Muscle layer of colon (tissue), 2 donors: ENCODE measurements around the gene CELSR2.

Experiments used
- H3K27ac ChIP-seq: one replicate; pipeline ENCODE4 v1.7.0; 2013; ENCODE audit warnings: low read depth, mild to moderate bottlenecking, low read length, moderate library complexity
- H3K27me3 ChIP-seq, 2 donors: one replicate each; pipeline ENCODE4 v1.7.0; 2013; ENCODE audit warnings: low read length in 2 of 2, mild to moderate bottlenecking in 2 of 2; ENCODE audit not compliant: insufficient read depth in 2 of 2, control insufficient read depth in 1 of 2
- H3K36me3 ChIP-seq: one replicate; pipeline ENCODE4 v1.7.0; 2013; ENCODE audit warnings: mild to moderate bottlenecking, low read length; ENCODE audit not compliant: insufficient read depth
- H3K4me1 ChIP-seq: one replicate; pipeline ENCODE4 v1.7.0; 2013; ENCODE audit warnings: mild to moderate bottlenecking, low read length; ENCODE audit not compliant: insufficient read depth
- H3K4me3 ChIP-seq, 2 donors: one replicate each; pipeline ENCODE4 v1.7.0; 2013; ENCODE audit warnings: low read length in 2 of 2, low read depth in 1 of 2, mild to moderate bottlenecking in 1 of 2, moderate library complexity in 1 of 2
- H3K9ac ChIP-seq: one replicate; pipeline ENCODE4 v1.7.0; 2013; ENCODE audit warnings: low read length
- H3K9me3 ChIP-seq: one replicate; pipeline ENCODE4 v1.7.0; 2013; ENCODE audit warnings: mild to moderate bottlenecking, low read length
- donor health status: abdominal sarcoma.
- donor health status: Adenocarcinoma of cecum.

CELSR2 gene

GRCh38 chr1:109248797-109249629 lies at the start of gene CELSR2:
Gene CELSR2 (plus strand): TSS chr1:109249539. CDS start chr1:109250080, 541 bp downstream.
- Histone ChIP-seq H3K36me3 (no peaks in the 10 kb centered on the region), H3K9me3 (no peaks in the 10 kb centered on the region), H3K27me3 (no peaks in the 10 kb centered on the region), H3K27ac (no peak within 1 kb of the TSS), H3K4me1 (peaks cover 17% of the 10 kb centered on the region), H3K9ac (no peak within 1 kb of the TSS), H3K4me3 (peak within 1 kb of the TSS; percentile 33 to 38)

DNA sequence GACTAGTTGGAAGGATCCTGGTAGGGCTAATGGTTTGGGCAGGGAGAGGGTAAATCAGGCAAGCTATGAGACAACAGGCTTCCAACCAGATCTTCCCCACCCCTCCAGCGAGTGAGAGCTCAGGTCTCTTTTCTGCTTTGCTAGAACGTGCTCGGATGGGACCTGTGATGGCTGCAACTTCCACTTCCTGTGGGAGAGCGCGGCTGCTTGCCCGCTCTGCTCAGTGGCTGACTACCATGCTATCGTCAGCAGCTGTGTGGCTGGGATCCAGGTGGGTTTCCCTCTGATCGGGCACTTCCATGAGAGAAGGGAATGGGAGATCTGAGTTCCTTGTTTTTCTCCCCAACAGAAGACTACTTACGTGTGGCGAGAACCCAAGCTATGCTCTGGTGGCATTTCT lies 49.6 kb upstream of the CELSR2 start:
- Histone ChIP-seq H3K27me3 (no peaks in the 10 kb centered on the region), H3K36me3 (no peaks in the 10 kb centered on the region), H3K4me3 (no peak overlapping the region), H3K9me3 (no peaks in the 10 kb centered on the region), H3K4me1 (peaks cover 7% of the 10 kb centered on the region), H3K27ac (no peak overlapping the region), H3K9ac (no peak overlapping the region)

DNA sequence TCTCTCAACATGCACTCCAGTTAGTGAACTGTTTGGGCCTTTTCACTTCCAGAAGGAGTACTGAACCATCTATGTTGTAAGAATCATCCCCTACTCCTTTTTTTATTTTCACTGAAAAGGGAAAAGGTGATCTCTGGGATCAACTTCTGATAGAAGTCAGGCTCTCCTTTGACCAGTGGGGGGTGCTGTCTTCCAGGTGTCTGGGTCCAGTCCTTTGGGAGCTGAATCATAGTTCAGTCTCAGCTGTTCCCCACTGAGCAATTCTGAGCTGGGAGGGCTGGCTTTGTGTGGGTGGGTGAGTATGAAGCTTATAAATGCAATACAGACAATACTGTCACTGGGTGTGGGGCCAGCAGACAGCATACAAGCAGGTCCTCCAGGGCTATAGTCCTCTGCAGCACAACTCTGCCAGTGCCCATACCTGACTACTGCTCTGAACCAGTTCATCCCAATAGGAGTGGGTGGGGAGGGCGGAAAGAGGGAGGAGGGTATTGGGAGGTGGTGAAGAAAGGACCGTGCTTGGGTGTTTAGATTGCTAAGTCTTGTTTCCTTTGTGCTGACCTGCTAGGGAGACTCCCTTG lies 48.1 kb upstream of the CELSR2 start:
- H3K9ac ChIP-seq = no peak overlapping the region
- H3K27me3 ChIP-seq = no peaks in the 10 kb centered on the region
- H3K4me3 ChIP-seq = no peak overlapping the region
- H3K36me3 ChIP-seq = no peaks in the 10 kb centered on the region
- H3K27ac ChIP-seq = no peak overlapping the region
- no peaks in the 10 kb centered on the region for H3K9me3 ChIP-seq
- H3K4me1 ChIP-seq = peaks cover 7% of the 10 kb centered on the region

DNA sequence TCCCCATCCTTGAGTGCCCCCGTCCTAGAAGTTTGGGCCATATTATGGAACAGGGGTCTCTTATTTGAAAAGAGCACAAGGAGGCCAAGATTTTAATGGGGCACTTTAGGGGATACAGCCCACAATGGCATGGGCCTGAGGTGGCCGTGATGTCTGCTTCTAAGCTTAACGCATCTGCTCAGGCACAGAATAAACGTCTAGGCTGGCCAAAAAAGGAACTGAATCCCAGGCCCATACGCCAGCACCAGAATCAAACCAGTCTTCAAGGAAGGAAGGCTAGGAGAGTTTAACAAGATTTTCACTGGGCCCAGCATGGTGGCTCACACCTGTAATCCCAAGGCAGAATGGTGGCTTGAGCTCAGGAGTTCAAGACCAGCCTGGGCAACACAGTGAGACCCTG lies 44.9 kb upstream of the CELSR2 start:
- Histone ChIP-seq H3K27me3 (no peaks in the 10 kb centered on the region), H3K36me3 (no peaks in the 10 kb centered on the region), H3K27ac (no peak overlapping the region), H3K4me1 (no peaks in the 10 kb centered on the region), H3K9ac (no peak overlapping the region), H3K9me3 (no peaks in the 10 kb centered on the region), H3K4me3 (no peak overlapping the region)

DNA sequence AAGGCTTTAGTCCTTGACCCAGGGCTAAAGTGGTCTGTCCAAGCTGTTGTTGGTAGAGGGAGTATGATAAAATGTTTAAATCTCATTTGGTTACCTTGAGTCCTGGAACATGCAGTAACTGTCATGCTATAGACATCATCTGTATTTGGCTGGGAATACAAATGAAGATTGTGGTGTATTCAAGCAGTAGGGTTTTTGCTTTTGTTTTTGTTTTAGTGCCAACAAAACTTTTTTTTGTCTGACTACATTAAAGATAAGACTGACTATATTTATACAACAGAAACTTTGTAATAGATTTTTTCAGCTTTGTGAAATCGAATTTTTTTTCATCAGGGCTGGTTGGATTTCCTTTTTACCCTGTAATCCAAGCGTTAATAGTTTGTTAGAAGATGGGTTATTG lies 43.0 kb upstream of the CELSR2 start:
- H3K9ac ChIP-seq = no peak overlapping the region
- H3K27ac ChIP-seq = no peak overlapping the region
- H3K27me3 ChIP-seq = no peaks in the 10 kb centered on the region
- H3K4me3 ChIP-seq = no peak overlapping the region
- H3K9me3 ChIP-seq = no peaks in the 10 kb centered on the region
- H3K4me1 ChIP-seq = no peaks in the 10 kb centered on the region
- H3K36me3 ChIP-seq = no peaks in the 10 kb centered on the region

GRCh38 chr1:109207467-109208103 lies 41.8 kb upstream of the CELSR2 start:
- Histone ChIP-seq H3K9ac (no peak overlapping the region), H3K27me3 (no peaks in the 10 kb centered on the region), H3K4me3 (no peak overlapping the region), H3K9me3 (no peaks in the 10 kb centered on the region), H3K36me3 (no peaks in the 10 kb centered on the region), H3K27ac (no peak overlapping the region), H3K4me1 (no peaks in the 10 kb centered on the region)

DNA sequence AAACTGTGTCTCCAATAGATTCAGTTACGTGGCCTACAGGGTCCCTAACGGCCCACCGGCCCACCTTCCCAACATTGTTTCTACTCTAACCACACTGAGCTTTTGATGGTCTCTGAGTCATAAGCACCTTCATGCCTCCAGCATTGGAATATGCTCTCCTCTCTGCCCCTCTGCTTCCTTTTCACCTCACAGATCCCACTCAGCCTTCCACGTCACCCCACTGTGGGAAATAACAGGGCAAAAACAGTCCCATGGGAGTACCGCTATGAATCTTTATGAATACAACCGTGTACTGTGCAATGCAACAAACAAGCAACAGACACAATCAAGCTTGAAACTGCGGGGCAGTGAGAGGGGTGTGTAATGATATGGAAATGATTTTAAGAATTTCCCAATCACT lies 40.9 kb upstream of the CELSR2 start:
- no peak overlapping the region for H3K9ac ChIP-seq
- H3K9me3 ChIP-seq = no peaks in the 10 kb centered on the region
- no peak overlapping the region for H3K4me3 ChIP-seq
- no peaks in the 10 kb centered on the region for H3K27me3 ChIP-seq
- no peaks in the 10 kb centered on the region for H3K36me3 ChIP-seq
- H3K27ac ChIP-seq = no peak overlapping the region
- H3K4me1 ChIP-seq = no peaks in the 10 kb centered on the region

- Histone ChIP-seq H3K4me1 (no peaks in the 10 kb centered on the region), H3K4me3 (no peak overlapping the region), H3K27ac (no peak overlapping the region), H3K9ac (no peak overlapping the region), H3K27me3 (no peaks in the 10 kb centered on the region), H3K36me3 (no peaks in the 10 kb centered on the region), H3K9me3 (no peaks in the 10 kb centered on the region)
Measured at GRCh38 chr1:109208836-109209463, 40.4 kb upstream of the CELSR2 start.

GRCh38 chr1:109210058-109210457 lies 39.3 kb upstream of the CELSR2 start:
- no peaks in the 10 kb centered on the region for H3K9me3 ChIP-seq
- H3K27ac ChIP-seq = no peak overlapping the region
- H3K9ac ChIP-seq = no peak overlapping the region
- peaks cover 4% of the 10 kb centered on the region for H3K4me1 ChIP-seq
- H3K36me3 ChIP-seq = no peaks in the 10 kb centered on the region
- no peak overlapping the region for H3K4me3 ChIP-seq
- H3K27me3 ChIP-seq = no peaks in the 10 kb centered on the region

GRCh38 chr1:109213345-109213823 lies 36.0 kb upstream of the CELSR2 start:
- H3K9ac ChIP-seq = no peak overlapping the region
- peaks cover 24% of the 10 kb centered on the region for H3K4me1 ChIP-seq
- H3K4me3 ChIP-seq = peak overlapping the region; percentile 97 to 100
- H3K9me3 ChIP-seq = no peaks in the 10 kb centered on the region
- H3K27me3 ChIP-seq = no peaks in the 10 kb centered on the region
- H3K27ac ChIP-seq = peak overlapping the region; percentile 85
- no peaks in the 10 kb centered on the region for H3K36me3 ChIP-seq
